Adipocyte (in vitro differentiated cells): ENCODE results near the gene PLB1.

ENCODE experiments used
- DNase-seq: peaks from one replicate; pipeline ENCODE4 v3.0.0-alpha.2; 2015; ENCODE audit warnings: low read depth
- H3K27me3 ChIP-seq: replicated peaks from 2 replicates; pipeline ENCODE4 v1.7.0; 2013; ENCODE audit warnings: mild to moderate bottlenecking, low read length, moderate library complexity; ENCODE audit not compliant: control insufficient read depth, insufficient read depth
- H3K36me3 ChIP-seq: 2 replicates; pipeline ENCODE4 v1.7.0; 2013; ENCODE audit warnings: low read length, mild to moderate bottlenecking, moderate library complexity; ENCODE audit not compliant: control insufficient read depth, insufficient read depth, severe bottlenecking
- H3K4me1 ChIP-seq: 2 replicates; pipeline ENCODE4 v1.7.0; 2013; ENCODE audit warnings: mild to moderate bottlenecking, low read length, moderate library complexity; ENCODE audit not compliant: control insufficient read depth, insufficient read depth
- H3K4me3 ChIP-seq: 2 replicates; pipeline ENCODE4 v1.7.0; 2013; ENCODE audit warnings: mild to moderate bottlenecking, low read length, moderate library complexity
- H3K9ac ChIP-seq: 2 replicates; pipeline ENCODE4 v1.7.0; 2013; ENCODE audit warnings: mild to moderate bottlenecking, low read length, moderate library complexity
- H3K9me3 ChIP-seq: 2 replicates; pipeline ENCODE4 v1.7.0; 2013; ENCODE audit warnings: mild to moderate bottlenecking, low read length, moderate library complexity; ENCODE audit not compliant: control insufficient read depth

The PLB1 gene

GRCh38 chr2:28568036-28568435 is 72.2 kb downstream of the PLB1 start:
- Histone ChIP-seq H3K27me3 (no peaks in the 10 kb centered on the region), H3K4me1 (peaks cover 5% of the 10 kb centered on the region), H3K36me3 (no peaks in the 10 kb centered on the region), H3K4me3 (no peak overlapping the region), H3K9me3 (peaks cover 21% of the 10 kb centered on the region), H3K9ac (no peak overlapping the region)
- no peak for DNase-seq

- Histone ChIP-seq H3K36me3 (no peaks in the 10 kb centered on the region), H3K4me3 (no peak overlapping the region), H3K9me3 (peaks cover 21% of the 10 kb centered on the region), H3K27me3 (no peaks in the 10 kb centered on the region), H3K4me1 (peaks cover 5% of the 10 kb centered on the region), H3K9ac (no peak overlapping the region)
- no peak for DNase-seq
Observed at GRCh38 chr2:28568533-28568932, 72.7 kb downstream of the PLB1 start.

GRCh38 chr2:28570431-28570830 is 74.6 kb downstream of the PLB1 start:
- Histone ChIP-seq H3K4me3 (no peak overlapping the region), H3K9me3 (peaks cover 21% of the 10 kb centered on the region), H3K36me3 (no peaks in the 10 kb centered on the region), H3K27me3 (no peaks in the 10 kb centered on the region), H3K4me1 (peaks cover 5% of the 10 kb centered on the region), H3K9ac (no peak overlapping the region)
- no peak for DNase-seq

- H3K9me3 ChIP-seq, result peaks cover 10% of the 10 kb centered on the region
- no peaks in the 10 kb centered on the region for H3K27me3 ChIP-seq
- no peak overlapping the region for H3K9ac ChIP-seq
- no peak for DNase-seq
- H3K4me3 ChIP-seq, result no peak overlapping the region
- H3K36me3 ChIP-seq, result no peaks in the 10 kb centered on the region
- no peaks in the 10 kb centered on the region for H3K4me1 ChIP-seq
Observed at GRCh38 chr2:28576714-28577113, 80.9 kb downstream of the PLB1 start.

- no peaks in the 10 kb centered on the region for H3K4me1 ChIP-seq
- no peak overlapping the region for H3K4me3 ChIP-seq
- H3K36me3 ChIP-seq, result no peaks in the 10 kb centered on the region
- no peaks in the 10 kb centered on the region for H3K9me3 ChIP-seq
- H3K27me3 ChIP-seq, result no peaks in the 10 kb centered on the region
- no peak overlapping the region for H3K9ac ChIP-seq
- no peak for DNase-seq
Observed at GRCh38 chr2:28577791-28578680, 82.2 kb downstream of the PLB1 start.

- peaks cover 5% of the 10 kb centered on the region for H3K4me1 ChIP-seq
Observed at GRCh38 chr2:28578774-28579173, 82.9 kb downstream of the PLB1 start.

GRCh38 chr2:28579606-28580005 is 83.7 kb downstream of the PLB1 start:
- H3K27me3 ChIP-seq, result no peaks in the 10 kb centered on the region
- H3K36me3 ChIP-seq, result no peaks in the 10 kb centered on the region
- no peaks in the 10 kb centered on the region for H3K9me3 ChIP-seq
- no peak overlapping the region for H3K4me3 ChIP-seq
- H3K9ac ChIP-seq, result no peak overlapping the region
- H3K4me1 ChIP-seq, result peaks cover 13% of the 10 kb centered on the region
- no peak for DNase-seq

More at GRCh38 chr2:28578774-28579173, 82.9 kb downstream of the PLB1 start:
- Histone ChIP-seq H3K4me3 (no peak overlapping the region), H3K9me3 (no peaks in the 10 kb centered on the region), H3K36me3 (no peaks in the 10 kb centered on the region), H3K27me3 (no peaks in the 10 kb centered on the region), H3K9ac (no peak overlapping the region)
- DNase-seq, result no peak

GRCh38 chr2:28580078-28580477 is 84.2 kb downstream of the PLB1 start:
- Histone ChIP-seq H3K9me3 (no peaks in the 10 kb centered on the region), H3K4me1 (peaks cover 18% of the 10 kb centered on the region), H3K36me3 (no peaks in the 10 kb centered on the region), H3K9ac (no peak overlapping the region), H3K27me3 (no peaks in the 10 kb centered on the region), H3K4me3 (no peak overlapping the region)
- peak; percentile 12 for DNase-seq

GRCh38 chr2:28581312-28581711 is 85.5 kb downstream of the PLB1 start:
- no peaks in the 10 kb centered on the region for H3K9me3 ChIP-seq
- no peak for DNase-seq
- peaks cover 22% of the 10 kb centered on the region for H3K4me1 ChIP-seq
- no peaks in the 10 kb centered on the region for H3K27me3 ChIP-seq
- no peaks in the 10 kb centered on the region for H3K36me3 ChIP-seq
- no peak overlapping the region for H3K9ac ChIP-seq
- no peak overlapping the region for H3K4me3 ChIP-seq

GRCh38 chr2:28582152-28582551 is 86.3 kb downstream of the PLB1 start:
- H3K36me3 ChIP-seq, result no peaks in the 10 kb centered on the region
- no peak overlapping the region for H3K9ac ChIP-seq
- H3K9me3 ChIP-seq, result no peaks in the 10 kb centered on the region
- no peaks in the 10 kb centered on the region for H3K27me3 ChIP-seq
- DNase-seq, result no peak
- H3K4me3 ChIP-seq, result no peak overlapping the region
- H3K4me1 ChIP-seq, result peaks cover 22% of the 10 kb centered on the region

GRCh38 chr2:28582595-28582994 is 86.7 kb downstream of the PLB1 start:
- no peaks in the 10 kb centered on the region for H3K36me3 ChIP-seq
- no peak for DNase-seq
- H3K9ac ChIP-seq, result no peak overlapping the region
- H3K4me3 ChIP-seq, result no peak overlapping the region
- no peaks in the 10 kb centered on the region for H3K27me3 ChIP-seq
- H3K9me3 ChIP-seq, result no peaks in the 10 kb centered on the region
- peaks cover 22% of the 10 kb centered on the region for H3K4me1 ChIP-seq
